ENCODE measurements around the gene TREML4.
"Not testable (repeated sequence)": the region's sequence is repeated elsewhere in the genome, so short reads cannot be mapped to it uniquely, and the experiment has no call there.

Gene TREML4, protein sequence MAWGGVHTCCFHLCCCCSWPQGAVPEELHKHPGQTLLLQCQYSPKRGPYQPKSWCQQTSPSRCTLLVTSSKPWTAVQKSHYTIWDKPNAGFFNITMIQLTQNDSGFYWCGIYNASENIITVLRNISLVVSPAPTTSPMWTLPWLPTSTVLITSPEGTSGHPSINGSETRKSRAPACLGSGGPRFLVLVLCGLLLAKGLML

DNA sequence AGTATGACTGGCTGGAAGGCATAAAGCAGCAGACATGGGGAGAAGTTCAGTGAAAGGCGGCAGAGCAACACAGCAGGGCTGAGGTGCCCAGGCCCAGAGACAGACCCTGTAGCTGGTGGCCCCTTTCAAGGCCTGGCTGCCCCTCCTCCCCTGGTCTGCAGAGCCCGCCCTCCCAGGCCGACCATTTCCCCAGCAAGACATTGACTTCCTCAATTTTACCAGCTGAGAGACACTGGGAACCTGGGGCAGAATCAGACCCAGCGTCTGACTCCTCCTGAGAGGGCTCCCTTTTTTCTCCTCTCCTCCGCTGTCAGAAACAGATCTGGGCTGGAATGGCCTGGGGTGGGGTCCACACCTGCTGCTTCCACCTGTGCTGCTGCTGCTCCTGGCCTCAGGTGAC lies at the start of gene TREML4:
Gene TREML4, plus strand, starts transcription at position 254 of the 400 bp plus-strand sequence. Its CDS starts 79 bp downstream, at position 333.
- DNase-seq = no peak

DNA sequence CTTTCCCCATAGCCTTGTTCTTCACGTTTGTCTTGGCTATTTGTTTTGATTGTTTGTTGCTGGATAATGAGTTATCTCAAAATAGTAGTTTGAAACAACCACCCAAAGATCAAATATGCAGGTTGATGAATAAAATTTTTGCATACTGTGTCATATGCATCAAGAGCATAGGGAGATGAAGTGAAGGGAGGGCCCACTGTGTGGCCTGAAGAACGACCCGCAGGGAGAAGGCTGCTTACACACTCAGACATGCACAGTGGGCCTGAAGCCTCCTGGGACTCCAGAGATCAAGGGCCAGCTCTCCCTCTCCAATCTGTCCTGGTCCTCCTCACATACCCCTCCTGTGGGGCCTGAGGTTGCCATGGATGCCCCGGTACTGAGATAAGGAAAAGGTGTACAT lies 49.0 kb upstream of the TREML4 start:
- no peak for DNase-seq

DNA sequence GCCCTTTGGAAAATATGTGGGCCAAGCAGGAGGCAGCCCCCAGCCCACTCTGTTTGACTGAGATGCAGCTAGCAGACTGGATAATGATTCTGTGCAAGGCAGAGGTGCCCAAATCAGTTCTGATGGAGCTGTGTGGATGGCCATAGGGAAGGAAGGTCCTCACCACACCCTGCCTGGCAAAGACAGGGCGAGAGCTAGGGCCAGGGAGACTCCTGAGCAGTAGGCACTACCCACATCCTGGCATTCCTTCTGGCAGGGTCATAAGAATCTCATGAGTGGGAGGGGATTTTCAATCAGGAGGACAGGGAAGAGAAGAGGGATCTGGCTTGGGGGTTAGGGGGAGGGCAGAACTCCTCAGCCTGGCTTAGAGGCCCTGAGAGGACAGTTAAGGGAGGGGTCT lies 46.6 kb upstream of the TREML4 start:
- DNase-seq = no peak

DNA sequence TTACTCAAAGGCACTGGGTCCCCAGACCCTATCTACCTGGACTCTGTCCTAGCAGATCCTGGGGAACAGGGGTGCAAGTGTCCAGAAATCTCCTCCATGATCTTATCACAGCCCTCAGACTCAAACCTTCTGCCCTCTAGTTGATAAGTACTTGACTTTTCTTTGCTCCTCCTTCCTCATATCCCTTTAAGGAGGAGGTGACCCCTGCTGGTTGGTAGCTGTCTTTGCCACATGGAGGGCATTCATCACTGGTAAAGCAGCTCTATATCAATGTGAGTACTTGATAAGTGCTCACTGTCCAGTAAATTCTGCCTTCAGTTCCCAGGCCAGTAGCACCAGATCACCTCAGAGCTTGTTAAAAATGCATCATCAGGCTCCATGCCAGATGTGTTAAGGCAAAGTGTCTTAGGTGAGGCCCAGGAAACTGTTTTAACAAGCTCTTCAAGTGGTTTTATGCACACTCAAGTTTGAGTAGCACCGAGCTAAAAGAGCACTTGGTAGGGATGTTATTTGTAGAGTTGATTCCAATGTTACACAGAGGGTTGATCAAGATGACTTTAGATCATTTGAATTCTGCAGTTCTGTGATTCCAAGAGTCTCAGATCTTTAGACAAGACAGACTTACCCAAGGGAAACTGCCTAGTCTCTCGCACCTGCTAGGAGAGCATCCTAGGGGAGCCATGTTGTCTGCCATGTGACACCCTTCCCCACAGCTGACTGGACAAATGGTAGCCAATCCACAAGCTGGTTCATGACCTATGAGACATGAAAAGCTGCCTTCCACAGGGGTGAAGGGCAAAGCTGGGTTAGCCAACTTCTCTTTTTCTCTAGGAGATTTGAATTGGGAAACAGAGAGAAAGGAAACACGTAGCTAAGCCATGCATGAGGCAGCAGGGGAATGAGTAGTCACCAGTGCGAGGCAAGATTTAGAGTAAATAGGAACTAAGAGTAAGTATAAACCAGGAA lies 45.8 kb upstream of the TREML4 start:
- peak; percentile 22 for DNase-seq

DNA sequence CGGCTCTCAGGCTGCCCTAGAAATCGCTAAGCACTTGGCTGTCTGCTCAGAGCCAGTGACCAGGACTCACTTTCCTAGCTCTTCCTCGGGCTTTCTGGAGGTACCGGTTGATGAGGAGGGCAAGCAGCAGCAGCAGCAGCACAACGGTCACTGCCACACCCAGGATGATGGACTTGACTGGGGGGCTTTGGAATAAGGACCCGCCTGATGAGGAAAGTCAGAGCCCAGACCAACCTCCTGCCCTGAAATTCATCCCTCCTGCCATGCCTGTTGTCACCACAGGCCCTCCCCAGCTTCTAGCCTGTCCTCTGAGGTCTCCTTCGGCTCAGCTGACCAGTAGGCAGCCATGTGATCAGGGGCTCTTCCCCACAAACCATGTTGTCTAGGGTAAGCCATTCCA lies 43.4 kb upstream of the TREML4 start:
- no peak for DNase-seq

DNA sequence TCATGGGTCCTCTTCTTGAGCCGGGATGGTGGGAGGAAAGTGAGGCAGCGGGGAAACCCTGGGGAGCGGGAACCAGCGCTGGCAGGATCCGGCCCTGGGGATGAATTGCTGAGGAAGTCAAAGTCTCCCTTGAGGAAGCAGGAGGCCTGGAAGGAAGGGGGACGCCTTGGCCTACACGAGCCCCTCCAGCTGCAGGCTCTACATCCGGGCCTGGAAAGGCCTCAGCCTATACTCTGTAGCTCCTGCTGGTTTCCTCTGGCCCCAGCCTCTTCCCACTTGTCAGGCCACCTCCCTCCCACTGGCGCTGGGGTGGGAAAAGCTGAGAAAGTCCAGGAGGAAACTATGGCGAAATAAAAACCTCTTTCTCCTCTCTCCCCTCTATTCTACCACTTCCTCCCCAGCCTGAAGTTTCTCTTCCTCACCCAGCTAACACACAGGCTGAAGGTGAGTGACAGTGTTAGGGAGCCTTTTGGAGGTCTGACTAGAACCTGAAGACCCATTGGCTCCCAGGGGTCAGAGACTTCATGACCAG lies 42.1 kb upstream of the TREML4 start:
- no peak for DNase-seq

DNA sequence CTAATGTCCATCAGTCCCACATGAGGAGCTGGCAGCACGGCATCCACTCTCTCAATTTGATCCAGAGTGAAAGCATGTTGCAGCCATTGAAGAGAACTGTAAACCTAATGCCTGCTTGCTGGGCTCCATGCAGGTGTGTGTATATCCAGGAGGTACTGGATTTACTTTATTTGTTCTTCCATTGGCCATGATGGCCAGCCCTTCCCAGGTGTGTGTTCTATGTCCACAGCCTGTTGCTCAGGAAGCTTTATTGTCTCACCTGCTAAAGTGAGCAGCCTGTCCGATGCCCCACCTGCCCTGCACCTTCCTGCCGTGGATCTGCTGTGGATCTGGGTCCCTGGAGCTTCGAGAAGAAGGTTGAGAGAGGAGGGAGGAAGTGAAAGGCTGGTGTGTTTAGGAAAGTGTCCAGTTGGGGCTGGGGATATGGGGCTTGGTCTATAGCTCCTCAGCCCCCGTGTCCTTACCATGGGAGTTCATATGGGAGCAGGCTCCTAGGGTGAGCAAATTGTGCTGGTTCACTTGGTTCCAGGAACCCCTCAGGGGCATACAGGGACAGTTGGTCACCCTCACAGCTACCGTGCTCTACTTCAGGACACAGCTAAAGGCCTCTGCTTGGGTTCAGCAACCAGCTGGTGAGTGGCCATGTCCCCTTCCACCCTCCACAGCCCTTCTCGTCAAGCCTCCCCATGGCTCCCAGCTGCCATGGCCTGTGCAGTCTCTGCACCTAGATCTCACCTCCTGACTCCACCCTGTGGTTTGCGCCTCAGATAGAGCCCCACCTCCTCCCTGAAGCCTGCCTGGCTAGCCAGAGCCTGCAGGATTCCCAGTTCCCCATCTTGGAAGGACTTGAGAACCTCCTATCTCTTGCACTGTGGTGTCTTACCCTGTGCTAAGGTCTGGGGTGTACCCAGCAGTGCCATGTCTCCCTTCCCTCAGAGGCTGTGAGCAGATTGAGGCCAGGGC lies 39.9 kb upstream of the TREML4 start:
- no peak for DNase-seq

DNA sequence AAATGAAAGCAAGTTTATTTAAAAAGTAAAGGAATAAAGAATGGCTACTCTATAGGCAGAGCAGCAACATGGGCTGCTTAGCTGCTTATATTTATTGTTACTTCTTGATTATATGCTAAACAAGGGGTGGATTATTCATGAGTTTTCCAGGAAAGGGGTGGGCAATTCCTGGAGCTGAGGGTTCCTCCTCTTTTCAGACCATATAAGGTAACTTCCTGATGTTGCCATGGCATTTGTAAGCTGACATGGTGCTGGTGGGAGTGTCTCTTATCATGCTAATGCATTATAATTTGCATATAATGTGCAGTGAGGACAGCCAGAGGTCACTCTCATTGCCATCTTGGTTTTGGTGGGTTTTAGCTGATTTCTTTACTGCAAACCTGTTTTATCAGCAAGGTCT lies 39.1 kb upstream of the TREML4 start:
- not testable (repeated sequence) for DNase-seq

DNA sequence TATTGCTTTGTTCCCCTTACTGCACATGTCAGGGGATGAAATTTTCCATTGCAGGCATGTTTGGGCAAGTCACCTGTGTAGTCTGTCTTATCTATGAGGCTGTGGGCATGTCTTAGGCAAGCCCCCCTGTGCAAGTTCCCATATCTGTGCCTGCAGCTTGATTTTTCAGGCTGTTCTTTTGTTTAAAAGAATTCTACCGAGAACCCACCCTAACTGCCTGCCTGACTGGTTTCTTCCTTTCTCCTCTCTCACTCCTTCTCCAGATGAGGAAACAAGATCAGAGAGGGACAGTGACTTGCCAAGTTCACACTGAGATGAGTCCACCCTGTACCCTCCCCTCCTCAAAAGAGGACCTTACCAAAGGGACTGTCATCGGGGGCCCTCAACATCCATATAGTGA lies 38.2 kb upstream of the TREML4 start:
- no peak for DNase-seq

DNA sequence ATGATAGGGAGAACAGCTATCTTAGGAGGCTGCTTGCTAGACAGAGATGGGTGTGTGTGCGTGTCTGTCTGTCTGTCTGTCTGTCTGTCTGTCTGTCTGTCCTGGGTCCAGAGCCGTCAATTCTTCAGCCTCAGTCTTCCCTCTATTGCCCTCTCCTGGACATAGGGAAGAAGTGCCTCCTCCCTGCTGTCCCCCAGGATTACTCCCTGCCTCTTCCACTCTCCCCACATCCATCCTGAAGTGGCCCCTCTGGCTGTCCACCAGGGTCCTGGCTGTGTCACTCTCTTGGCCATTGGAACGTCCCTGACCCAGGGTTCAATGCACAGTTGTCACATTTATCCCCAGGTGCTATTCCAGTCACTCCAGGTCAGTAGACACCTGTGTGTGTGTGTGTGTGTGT lies 37.4 kb upstream of the TREML4 start:
- DNase-seq = no peak

DNA sequence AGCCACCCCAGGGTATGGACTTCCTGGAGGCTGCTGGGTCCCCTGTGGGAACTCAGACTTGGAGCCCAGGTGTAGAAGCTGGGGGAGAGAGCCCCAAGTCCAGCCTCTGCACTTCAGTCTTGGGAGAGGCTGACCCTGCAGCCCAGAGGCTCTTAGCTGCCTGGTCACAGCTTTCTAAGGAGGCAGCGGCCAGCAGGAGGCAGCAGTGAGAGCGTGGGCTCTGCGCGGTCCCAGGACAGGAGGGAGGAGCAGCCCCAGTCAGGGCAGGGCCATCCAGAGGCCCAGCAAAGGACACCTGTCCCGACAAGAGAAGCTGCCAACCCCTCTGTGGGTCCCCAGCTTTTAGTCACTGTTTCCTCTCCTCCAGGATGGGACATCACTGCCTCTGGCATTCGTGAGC lies 36.6 kb upstream of the TREML4 start:
- DNase-seq = no peak

DNA sequence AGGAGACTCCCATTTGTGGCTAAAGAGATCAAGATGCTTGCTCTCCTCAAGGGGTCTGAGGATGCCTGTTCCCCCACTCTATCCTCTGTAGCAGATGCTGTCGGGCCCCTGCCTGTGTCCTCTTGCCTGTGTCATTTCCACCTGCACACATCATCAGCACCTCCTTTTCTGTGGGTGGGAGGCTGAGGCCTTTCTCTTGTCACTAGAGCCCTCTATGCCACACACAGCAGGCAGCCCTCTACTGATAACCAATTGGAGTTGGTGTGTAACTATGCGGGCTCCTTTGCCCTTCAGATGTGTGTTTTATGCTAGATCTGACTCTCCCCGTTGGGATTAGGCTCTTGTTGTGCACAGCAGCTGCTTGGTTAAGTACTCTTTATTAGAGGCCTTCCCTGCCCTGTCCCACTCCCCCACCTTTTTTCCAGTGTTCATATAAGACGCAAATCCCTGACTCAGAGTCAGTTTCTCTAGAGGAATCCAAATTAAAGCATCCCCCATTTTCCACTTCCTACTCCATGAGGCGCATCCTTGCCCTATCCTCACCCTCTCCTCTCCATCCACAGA lies 34.9 kb upstream of the TREML4 start:
- no peak for DNase-seq

DNA sequence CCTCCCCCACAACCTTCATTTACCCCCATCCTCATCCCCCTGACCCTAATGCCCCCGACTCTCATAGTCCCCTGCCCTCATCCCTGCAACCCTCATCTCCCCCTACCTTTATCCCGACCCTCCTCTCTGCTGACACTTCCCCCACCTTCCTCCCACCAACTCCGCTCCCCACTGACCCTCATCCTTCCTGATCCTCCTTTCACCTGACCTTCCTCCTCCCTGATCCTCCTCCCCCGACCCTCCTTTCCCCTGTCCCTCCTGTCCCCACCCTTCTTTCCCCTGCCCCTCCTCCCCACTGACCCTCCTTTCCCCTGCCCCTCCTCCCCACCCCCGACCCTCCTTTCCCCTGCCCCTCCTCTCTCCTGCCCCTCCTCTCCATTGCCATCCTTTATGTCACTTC lies 34.3 kb upstream of the TREML4 start:
- DNase-seq = no peak

DNA sequence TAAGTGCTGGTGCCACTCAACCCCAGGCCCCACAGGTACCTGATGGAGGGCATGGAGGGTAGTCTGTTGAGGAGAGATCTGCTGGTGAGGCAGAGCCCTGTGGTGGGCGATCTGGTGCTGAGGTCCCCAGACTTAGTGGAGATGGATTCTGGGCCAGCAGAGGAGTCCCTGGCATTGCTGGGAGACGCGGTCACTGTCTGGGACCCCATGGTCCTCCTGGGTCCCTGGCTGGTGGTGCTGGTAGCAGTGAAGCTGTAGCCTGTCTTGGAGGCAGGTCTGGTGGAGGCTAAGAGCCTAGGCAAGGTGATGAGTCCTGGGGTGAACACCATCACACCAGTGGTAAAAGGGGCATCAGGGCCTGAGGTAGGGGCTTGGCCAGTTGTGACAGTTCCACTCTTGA lies 33.8 kb upstream of the TREML4 start:
- DNase-seq = no peak

DNA sequence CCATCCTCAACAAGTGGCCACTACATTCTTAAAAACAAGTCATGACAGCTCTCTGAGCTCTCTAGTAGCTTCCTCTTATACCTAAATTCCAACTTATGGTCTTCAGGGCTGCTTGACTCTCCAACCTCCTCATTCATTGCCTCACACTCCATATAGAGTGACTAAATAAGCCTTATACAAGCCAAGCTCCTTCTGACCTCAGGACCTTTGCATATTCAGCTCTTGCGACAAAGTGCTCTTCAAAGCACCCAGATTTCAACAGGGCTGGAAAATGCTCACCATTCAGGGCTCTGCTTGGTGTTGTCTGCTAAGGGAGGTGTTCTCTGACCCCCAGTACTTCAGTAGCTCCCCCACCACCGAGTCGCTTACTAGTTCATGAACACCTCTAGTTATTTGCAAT lies 30.9 kb upstream of the TREML4 start:
- DNase-seq = no peak

DNA sequence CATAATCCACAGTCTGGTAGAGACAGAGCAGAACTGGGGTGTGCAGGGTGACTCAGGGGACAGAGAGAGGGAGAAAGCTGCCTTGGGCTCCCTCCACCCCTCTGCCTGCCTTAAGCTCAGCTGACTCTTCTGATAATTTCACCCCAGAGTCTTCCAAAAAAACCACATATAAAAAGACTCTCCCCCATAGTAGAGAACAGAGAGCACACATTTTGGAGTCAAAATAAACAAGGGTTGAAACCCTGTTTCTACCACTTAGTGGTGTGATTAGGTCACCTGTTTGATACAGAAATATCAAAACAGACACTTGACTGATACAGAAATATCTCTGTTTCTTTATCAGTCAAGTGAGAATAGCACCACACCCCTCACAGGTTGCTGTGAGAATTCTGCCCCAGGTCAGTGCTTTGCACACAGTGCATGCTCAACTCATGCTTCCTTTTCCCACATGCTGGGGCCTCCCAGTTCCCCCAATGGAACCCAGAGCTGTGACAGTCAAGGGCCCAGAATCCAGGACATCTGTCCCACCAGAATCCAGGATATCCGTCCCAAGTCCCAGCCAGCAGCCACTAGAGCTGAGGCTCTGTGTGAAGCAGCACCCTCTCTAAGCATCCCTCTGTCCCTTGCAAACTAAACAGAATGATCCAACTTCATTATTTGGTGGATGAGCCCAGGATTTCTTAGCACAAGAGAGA lies 28.4 kb upstream of the TREML4 start:
- DNase-seq = no peak

DNA sequence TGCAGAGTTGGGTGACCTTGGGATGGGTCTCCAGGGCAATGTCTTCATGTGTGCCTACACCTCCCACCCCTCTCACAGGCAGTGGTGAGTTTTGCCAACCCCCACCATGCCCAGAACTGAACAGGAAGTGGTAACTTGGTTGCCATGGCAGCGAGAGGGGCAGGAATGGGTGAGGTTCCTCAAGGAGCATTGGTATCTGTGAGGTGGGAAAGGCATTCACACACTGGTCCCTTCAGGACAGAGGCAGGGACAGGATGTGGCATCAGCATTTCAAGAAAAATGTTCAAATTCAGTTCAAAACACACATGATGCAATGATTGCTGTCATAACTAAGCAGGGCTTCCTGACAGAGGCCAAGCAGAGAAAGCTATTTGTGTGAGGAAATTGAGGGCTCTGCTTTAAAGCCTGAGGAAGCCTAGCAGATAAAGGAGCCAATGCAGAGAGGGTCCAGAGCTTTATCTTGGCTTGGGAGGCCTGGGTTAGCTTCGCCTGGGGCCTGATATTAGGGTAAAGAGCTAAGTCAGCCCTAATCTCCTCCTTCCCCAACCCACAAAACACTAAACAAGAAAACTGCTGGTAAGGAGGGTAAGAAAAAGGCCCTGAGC lies 27.8 kb upstream of the TREML4 start:
- no peak for DNase-seq

DNA sequence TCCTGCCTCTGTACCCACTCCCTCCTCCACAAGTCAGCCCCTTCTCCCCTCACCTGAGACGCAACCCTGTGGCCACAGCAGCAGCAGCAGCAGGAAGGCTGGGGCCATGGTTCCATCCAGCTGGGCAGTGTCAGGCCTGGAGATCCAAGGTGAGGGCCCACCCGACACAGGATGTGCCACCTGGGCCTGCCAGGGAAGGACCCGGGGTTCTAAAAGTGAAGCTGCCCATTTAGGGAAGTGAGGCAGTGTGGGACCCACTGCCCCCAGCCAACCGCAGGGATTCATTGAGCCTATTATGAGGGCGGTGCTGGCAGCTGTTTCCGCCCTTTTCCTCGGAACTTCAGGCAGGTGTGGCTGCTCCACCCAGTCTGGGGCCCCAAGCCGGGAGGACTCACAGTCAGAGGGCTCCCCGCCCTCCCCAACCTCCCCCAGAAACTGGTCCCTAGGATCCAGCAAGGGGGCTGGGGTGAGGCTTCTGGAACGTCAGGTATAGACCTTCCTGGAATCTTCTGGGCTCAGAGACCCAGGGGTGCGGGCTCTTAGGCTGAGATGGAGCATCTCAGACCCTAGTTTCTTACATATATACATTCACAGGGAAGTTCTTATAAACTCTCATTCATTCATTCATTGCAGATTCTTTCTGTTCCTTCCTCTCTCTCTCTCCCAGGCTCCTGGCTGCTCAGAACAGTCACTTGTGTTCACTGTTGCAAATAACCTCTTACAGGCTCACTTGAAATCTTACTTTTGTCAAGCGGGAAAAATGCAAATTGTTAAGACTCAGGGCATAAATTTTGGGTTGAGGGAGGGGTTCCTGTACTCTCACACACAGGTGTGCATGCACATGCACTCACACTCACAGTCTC lies 27.0 kb upstream of the TREML4 start, which contains the start of gene TREML2:
Gene TREML2, minus strand, starts transcription at position 249 of the 863 bp plus-strand sequence. Its CDS starts 141 bp downstream, at position 108.
- no peak for DNase-seq

DNA sequence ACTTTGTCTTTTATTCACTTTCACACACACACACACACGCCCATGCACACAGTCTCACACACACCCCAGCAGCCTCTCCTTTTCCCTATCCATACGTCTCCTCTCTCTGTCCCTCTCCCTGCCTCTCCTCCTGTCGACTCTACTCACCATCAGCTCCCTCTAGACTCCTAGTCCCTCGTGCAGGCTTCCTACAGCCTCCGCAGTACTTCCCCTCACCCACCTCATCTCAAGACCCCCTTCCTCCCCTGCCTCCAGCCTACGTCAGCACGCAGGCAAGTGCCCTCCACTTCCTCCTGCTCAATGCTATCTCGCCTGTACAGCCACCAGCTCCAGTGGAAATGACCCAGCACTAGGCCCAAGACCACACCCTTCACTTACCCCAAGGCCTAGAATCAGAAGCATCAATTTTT lies 26.4 kb upstream of the TREML4 start:
- DNase-seq = no peak

DNA sequence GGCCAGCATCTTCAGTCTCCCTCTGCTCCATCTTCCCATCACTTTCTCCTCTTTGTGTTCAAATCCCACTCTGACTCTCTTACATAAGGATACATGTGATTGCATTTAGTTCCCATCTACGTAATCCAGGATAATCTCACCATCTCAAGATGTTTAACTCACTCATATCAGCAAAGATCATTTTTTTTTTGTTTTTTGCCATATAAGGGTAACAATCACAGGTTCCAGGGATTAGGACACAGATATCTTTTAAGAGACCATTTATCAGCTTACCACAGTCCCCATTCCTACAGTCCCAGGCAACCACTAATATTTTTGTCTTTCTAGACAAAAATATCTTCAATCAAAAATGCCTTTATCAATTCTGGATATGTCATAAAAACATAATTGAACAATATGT lies 24.0 kb upstream of the TREML4 start:
- no peak for DNase-seq

Measured in SHP77 treated with DMSO at 0.1 percent for 48 hours (cell line).